GM19467 (cell line): ENCODE data around the gene IKZF4.
"Not testable (repeated sequence)": the region's sequence is repeated elsewhere in the genome, so short reads cannot be mapped to it uniquely, and the experiment has no call there.

Experiments used
- ATAC-seq: cut with Tn5 transposase; IDR thresholded peaks from one replicate; pipeline ENCODE4 v1.9.1; 2021; ENCODE audit warnings: mild to moderate bottlenecking, moderate library complexity; ENCODE audit not compliant: unreplicated experiment

Gene IKZF4

DNA sequence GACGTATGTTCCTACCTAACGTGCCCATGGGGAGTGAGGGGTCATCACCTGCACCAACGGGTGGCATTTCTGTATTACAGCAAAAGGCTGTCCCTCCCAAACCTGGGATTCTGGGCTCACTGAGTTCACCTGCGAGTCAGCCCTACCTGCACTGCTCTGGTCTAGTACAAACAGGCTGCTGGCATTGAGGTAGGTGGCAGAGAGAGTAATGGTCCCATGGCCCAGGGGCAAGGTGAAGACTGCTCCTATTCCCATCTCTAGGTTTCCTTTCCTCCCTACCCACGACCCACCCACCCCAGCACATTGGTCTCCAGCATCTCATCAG, 23.3 kb upstream of the IKZF4 start:
- peak; percentile 4 for ATAC-seq

DNA sequence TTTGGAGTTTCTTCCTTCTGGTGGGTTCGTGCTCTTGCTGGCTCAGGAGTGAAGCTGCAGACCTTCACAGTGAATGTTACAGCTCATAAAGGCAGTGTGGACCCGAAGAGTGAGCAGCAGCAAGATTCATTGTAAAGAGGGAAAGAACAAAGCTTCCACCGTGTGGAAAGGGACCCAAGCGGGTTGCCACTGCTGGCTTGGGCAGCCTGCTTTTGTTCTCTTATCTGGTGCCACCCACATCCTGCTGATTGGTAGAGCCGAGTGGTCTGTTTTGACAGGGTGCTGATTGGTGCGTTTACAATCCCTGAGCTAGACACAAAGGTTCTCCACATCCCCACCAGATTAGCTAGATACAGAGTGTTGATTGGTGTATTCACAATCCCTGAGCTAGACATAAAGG, 21.3 kb upstream of the IKZF4 start:
- not testable (repeated sequence) for ATAC-seq

DNA sequence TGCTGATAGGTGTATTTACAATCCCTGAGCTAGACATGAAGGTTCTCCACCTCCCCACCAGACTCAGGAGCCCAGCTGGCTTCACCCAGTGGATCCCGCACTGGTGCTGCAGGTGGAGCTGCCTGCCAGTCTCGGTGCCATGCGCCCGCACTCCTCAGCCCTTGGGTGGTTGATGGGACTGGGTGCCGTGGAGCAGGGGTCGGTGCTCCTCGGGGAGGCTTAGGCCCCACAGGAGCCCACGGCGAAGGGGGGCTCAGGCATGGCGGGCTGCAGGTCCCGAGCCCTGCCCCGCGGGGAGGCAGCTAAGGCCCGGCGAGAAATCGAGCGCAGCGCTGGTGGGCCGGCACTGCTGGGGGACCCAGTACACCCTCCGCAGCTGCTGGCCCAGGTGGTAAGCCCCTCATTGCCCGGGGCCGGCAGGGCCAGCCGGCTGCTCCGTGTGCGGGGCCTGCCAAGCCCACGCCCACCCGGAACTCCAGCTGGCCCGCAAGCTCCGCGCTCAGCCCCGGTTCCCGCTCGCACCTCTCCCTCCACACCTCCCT, 20.8 kb upstream of the IKZF4 start:
- not testable (repeated sequence) for ATAC-seq

DNA sequence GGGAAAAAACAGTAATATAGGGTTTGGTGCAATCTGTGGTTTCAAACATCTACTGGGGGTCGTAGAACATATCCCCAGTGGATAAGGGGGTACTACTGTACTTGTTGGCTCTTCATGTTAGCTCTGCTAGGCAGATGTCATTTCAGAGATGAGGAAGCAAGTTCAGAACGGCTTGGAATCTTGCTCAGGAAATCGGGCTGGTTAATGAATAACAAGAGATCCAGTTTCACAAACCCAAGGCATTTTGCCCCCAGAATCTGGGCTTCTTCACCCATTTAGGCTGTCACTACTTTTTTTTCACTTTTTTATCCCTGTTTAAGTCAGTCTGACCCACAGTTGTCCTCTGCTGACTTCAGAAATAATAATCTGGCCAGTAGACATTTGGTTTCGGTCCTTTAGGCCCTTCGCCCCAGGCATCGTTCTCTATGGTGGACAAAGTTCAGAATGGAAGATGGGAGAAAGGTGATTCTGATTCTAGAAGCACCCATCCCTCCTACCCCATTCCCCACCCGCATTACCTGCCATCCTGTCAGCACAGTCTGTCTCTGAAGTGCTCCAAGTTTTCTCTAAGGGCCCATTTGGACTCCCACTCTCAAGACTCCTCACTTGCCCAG, 19.2 kb upstream of the IKZF4 start:
- ATAC-seq, result no peak

DNA sequence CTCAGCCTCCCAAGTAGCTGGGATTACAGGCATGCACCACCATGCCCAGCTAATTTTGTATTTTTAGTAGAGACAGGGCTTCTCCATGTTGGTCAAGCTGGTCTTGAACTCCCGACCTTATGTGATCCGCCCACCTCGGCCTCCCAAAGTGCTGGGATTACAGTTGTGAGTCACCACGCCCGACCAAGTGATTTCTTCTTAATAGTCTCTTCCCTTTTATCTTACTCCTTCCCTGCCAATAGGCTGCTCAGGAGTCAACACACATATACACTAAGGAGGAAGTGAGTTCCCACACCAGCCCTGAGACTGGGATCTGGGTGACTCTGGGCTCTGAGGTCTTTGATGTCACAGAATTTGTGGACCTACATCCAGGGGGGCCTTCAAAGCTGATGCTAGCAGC, 17.5 kb upstream of the IKZF4 start:
- not testable (repeated sequence) for ATAC-seq

DNA sequence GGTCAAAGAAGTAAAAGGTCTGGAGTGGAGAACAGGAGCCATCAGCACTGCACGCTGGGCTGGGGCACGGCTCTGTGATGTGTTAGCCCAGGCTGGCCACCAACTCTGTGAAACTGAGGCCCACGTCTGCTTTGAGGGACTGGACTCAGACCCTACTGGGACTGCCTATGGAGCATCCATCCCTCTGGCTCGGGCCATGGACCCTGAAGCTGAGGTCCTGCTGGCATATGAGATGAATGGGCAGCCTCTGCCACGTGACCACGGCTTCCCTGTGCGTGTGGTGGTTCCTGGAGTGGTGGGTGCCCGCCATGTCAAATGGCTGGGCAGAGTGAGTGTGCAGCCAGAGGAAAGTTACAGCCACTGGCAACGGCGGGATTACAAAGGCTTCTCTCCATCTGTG, 16.6 kb upstream of the IKZF4 start:
- no peak for ATAC-seq

DNA sequence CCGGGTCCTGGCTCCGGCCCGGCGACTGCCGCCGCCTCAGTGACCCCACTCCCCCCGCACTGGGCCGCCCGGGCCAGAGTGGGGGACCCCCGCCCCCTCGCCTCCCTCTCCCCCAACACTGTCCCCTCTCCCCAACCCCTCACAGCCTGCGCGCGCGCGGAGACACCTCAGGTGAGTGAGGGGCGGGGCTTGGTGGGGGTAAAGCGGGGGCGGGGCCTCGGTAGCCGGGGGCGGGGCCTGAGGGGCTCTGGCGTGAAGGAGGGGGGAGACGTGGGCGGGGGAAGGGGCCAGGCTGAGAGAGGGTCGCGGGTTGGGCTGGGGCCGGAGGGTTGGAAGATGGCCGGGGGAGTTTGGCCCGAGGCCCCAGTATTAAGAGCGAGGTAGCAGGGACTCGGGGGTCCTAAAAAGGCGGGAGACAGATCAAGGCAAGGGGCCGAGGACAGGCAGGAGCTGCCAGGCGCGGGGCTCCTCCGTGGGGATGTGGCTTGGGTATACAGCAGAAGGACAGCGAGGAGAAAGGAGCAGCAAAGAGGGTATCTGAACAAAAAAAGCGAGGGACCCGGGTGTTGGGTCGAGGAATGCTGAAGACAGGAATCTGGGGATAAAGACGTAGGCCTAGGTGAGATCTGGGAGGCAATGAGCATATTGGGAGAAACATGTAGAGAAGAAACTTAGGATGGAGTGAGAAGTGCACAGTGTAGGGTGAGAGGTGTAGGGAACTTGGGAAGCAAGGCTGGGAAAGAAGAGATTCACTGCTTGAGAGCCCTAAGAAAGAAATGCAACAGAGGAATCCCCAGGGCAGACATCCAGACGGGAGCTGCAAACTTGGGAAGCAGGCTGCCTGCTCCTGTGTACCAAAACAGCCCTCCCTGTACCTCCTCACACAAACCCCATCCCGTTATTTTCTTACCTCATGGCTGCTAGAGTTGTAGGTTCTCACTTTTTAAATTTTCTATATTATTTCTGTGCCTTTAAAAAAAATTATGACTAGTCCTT, 13.0 kb upstream of the IKZF4 start:
- ATAC-seq, result peak; percentile 22

DNA sequence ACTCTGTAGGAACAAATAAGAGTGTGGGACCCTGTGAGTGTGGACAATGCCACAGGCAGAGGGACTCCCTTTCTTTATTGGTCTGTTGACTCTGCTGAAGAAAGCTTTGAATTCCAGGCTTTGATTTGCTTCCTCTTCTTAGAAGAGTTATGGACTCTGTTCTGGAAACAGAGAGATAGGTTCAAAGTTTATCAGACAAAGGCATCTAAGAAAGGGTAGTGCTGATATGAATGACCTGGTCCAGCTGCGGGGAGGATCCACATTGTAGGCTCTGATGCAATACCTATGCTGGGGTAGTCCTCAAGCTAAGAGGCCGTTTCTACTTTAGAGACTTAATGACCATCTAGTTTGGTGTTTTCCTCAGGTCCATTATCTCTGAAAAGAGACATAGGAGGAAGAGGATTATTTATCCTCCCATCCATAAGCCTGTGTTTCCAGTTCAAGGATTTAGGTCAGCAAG, 10.7 kb upstream of the IKZF4 start:
- no peak for ATAC-seq

DNA sequence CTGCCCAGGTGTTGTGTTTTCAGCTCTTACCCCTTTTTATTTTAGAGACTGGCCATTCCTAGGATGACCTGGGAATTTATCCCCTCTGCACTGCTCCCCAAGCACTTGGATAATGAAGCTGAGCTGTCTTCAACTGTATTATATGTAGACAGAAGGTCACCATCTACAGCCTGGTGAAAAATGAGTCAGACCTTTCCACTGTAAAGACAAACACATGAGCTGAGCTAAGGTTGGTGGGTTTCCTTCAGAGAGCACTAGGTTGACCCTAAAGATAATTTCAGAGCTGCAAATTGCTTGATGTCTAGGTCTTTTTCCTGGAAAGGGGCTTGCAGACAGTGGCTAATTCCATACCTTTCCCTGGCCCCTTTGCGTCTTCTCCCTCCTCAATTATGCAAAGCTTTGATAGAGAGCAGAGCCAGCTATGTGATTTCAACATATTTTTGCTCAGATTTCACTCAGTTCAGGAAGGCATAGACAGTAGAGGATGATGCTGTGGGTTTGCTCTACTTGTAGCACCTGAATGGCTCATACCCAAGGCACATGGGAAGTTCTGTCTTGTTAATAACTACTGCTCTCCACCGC, 9.2 kb upstream of the IKZF4 start:
- no peak for ATAC-seq

DNA sequence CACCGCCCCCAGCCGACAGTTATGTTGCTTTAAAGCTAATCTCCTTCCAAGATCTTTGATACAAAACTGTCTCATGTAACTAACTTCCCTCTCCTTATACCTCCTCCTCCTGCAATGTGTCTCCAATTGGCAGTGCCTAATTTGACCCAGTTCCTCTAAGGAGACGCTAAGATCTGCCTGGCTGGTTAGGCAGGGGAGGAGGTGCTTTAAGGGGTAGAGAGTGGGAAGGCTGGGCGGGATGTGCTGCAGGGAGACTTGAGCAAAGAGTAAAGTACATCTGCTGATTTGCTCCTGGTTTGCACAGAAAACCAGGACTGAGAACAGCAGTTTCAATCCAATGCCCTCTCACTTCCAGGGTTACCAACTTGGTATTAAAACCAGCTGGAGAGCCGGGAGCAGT, 7.4 kb upstream of the IKZF4 start:
- ATAC-seq, result no peak

DNA sequence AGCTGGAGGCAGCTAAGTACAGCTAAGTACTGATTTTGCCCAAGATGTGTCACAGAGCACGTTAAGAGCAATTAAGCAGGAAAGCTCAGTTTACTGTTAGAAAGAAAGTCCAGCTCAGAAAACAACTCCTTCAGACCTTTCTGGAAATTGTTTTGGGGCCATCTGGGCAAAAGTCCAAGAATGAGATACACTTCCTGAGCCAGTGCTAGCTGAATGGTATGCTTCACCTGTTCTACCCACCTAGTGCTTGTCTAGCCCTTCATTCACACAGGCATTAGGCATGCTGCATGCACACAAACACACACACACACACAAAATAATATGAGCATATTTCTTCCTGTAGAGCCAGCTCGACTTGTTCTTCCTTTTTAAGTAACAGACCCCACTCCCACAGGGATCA, 6.6 kb upstream of the IKZF4 start:
- no peak for ATAC-seq

DNA sequence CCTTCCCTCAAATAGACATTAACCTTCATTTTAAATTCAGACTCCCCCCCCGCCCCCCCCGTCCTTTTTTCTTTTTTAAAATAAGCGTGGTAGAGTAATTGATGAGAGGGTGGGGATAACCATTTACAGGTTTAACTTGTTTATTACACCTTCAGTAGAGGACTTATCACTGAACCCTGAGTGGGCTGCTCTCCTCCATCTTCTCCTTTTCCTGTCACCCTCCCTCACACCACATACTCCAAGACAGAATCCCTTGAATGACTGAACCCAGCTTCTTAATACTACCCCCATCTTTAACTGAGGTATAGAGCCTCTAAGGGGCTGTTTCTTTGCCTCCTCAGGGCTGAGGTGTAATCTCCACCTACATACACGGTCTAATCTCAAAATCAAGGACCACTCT, 3.7 kb upstream of the IKZF4 start:
- ATAC-seq, result no peak

DNA sequence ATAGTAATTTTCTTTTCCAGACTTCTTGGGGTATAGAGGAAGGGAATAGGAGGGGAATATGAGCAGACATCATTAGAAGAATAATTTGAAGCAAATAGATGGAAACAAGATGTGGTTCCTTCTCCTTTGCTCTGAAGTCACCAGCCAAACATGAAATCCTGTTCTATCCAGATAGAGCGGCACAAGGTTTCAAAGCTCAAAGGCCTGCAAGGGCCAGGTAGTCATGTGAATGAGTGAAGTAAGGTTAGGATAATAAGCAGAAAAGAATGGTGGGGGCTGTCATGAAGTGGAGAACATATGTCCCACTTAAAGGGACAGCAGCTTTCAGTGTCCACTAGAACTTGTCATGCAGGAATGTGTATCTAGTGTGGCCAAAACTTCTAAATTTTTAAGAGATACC, 2.5 kb upstream of the IKZF4 start:
- ATAC-seq, result no peak

DNA sequence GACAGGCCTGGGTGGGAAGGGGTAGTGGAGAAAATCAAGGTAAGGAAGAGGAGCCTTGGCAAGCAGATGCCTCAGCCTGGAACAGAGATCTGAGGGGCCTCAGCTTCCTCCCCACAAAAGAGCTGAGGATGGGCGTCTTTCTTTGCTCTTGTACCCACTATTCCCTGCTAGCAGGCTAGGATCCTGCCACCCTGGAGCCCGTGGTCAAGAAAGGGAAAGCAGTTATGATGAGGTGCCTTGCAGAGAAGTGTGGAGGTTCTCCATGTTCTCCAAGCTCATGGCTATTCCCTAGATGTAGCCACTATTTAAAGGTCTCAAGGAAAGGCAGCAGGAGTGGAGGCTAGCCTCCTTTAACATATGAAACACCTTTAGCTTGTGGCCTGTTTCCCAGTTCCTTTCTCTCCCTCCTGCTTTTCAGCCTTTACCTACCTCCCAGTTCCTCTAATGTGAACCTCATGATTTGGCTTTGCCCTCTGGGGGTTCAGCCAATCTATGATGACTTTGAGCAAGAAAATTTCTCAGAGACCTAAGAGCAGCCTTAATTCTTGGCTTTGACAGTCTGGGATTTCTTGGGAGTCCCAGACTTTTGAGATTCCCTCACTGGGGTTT, 1.1 kb downstream of the IKZF4 start:
- no peak for ATAC-seq

DNA sequence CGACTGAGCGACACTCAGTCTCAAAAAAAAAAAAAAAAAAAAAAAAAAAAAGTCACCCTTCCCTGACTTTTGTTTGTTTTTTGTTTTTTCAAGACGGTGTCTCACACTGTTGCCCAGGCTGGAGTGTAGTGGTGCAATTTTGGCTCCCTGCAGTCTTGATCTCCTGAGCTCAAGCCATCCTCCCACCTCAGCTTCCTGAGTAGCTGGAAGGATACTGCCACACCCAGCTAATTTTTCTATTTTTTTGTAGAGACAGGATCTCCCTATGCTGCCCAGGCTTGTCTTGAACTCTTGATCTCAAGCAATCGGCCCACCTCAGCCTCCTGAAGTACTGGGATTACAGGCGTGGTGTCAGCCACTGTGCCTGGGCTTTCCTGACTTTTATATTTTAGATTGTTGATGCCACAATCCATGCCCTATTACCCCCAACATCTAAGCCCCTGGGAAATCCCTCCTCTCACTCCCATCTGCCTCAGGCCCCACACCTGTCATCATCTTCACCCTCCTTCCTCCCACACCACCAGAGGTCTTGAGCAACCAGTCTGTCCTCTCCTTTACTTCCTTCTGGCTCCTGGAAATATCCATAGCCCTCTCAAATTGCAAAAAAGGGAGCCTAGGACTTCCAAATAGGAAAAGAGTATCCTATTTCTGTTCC, 7.8 kb downstream of the IKZF4 start:
- ATAC-seq, result no peak

DNA sequence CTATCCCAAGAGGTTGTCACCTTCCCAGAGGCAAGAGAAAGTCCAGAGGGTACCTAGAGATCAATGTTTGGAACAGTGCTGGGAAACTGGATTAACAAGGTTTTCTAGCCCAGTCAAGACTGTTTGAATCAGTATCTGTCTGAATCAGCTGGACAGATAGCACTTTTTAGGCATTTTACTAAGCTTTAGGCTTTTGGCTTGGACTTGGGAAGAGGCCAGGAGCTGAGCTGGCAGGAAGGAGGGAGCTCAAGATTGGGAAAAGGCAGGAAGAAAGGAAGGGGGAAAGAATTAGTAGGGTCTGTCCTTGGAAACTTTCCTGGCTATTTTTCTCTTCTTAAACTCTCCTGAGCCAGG, 8.3 kb downstream of the IKZF4 start:
- no peak for ATAC-seq

DNA sequence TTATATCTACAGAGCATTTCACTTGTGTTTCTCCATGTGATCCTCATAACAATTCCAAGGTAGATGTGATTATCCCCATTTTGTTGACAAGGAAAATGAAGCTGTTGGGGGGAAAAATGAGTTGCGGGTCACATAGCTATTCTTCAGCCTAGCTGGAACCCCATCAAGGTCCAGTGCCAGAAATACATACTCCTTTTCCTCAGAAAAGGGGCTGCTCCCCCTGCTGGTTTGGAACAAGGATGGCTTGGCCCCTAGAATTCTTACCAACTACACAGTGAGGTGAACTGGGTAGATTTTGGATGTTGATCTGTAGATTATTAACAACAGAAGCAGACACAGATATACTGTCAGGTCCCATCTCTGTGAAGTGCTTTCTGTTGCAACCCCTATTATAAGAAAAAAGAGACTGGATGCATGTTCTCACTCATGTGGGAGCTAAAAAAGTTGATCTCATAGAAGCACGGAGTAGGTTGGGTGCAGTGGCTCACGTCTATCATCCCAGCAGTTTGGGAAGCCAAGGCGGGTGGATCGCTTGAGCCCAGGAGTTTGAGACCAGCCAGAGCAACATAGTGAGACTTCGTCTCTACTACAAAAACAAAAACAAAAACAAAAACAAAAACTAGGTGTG, 8.9 kb downstream of the IKZF4 start:
- no peak for ATAC-seq

DNA sequence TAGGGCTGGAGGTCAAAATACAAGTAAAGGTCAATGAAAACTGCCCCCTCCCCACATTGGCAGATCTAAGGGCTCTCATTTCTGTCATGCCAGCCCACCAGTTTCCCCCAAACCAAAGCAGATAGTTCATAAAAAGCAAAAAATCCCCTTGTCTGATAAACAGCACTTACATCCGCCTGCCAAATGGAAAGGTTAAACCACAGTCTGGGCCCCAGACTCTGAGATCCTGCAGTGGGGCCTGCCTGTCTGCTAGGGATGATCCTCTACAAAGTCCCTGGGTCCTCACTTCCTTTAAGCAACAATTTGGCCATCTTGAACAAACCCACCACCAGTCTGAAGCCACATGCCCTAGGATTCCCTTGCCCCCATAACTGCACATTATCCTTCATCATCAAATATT, 11.1 kb downstream of the IKZF4 start:
- no peak for ATAC-seq

DNA sequence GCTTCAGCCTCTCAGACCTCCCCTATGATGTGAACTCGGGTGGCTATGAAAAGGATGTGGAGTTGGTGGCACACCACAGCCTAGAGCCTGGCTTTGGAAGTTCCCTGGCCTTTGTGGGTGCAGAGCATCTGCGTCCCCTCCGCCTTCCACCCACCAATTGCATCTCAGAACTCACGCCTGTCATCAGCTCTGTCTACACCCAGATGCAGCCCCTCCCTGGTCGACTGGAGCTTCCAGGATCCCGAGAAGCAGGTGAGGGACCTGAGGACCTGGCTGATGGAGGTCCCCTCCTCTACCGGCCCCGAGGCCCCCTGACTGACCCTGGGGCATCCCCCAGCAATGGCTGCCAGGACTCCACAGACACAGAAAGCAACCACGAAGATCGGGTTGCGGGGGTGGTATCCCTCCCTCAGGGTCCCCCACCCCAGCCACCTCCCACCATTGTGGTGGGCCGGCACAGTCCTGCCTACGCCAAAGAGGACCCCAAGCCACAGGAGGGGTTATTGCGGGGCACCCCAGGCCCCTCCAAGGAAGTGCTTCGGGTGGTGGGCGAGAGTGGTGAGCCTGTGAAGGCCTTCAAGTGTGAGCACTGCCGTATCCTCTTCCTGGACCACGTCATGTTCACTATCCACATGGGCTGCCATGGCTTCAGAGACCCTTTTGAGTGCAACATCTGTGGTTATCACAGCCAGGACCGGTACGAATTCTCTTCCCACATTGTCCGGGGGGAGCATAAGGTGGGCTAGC, 13.9 kb downstream of the IKZF4 start:
- no peak for ATAC-seq

DNA sequence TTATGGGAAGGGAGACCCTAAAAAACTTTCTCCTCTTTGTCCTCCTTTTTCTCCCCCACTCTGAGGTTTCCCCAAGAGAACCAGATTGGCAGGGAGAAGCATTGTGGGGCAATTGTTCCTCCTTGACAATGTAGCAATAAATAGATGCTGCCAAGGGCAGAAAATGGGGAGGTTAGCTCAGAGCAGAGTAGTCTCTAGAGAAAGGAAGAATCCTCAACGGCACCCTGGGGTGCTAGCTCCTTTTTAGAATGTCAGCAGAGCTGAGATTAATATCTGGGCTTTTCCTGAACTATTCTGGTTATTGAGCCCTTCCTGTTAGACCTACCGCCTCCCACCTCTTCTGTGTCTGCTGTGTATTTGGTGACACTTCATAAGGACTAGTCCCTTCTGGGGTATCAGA, 16.3 kb downstream of the IKZF4 start:
- ATAC-seq, result no peak
